Gastroesophageal sphincter (tissue), 4 donors: ENCODE results near the gene RDH16. TPM values are rescaled to one million over a fixed set of nuclear protein-coding genes. Genes with fewer than 3 reads are reported as not detected.
A peak's percentile ranks its signal among the peaks of the same experiment; 100 is the strongest.

ENCODE experiments used
- ATAC-seq: fragments of 150-250 bp; one replicate; pipeline ENCODE4 v1.9.1; 2016; ENCODE audit warnings: mild to moderate bottlenecking, moderate library complexity
- H3K27ac ChIP-seq, 4 donors: fragments of 200-600 bp; sonication (generic) in 3 of 4; 1 replicate in 3 of 4; 2 replicates in 1 of 4; pipeline ENCODE4 v1.5.1; 2016 to 2019
- H3K27me3 ChIP-seq: fragments of 200-600 bp; sonication (generic); one replicate; pipeline ENCODE4 v1.5.1; 2019
- H3K36me3 ChIP-seq, 2 donors: fragments of 200-600 bp; sonication (generic); one replicate each; pipeline ENCODE4 v1.5.1; 2019; ENCODE audit warnings: control low read depth in 1 of 2
- H3K4me1 ChIP-seq, 3 donors: fragments of 200-600 bp; sonication (generic); 1 replicate in 2 of 3; 2 replicates in 1 of 3; pipeline ENCODE4 v1.5.1; 2016 to 2019; ENCODE audit warnings: control low read depth in 2 of 3
- H3K4me3 ChIP-seq, 2 donors: fragments of 200-600 bp; sonication (generic); one replicate each; pipeline ENCODE4 v1.5.1; 2019; ENCODE audit warnings: mild to moderate bottlenecking in 1 of 2, moderate library complexity in 1 of 2
- H3K9me3 ChIP-seq, 3 donors: fragments of 200-600 bp; sonication (generic); one replicate each; pipeline ENCODE4 v1.5.1; 2017 to 2019; ENCODE audit warnings: control low read depth in 2 of 3
- EP300 ChIP-seq: sonication (generic); formaldehyde crosslinking; IDR thresholded peaks from one replicate; pipeline ENCODE4 v1.6.1; 2017; ENCODE audit warnings: antibody characterized with exemption, mild to moderate bottlenecking
- POLR2A ChIP-seq, 2 donors: fragments of 450-650 bp; IDR thresholded peaks; one replicate each; pipeline ENCODE4 v1.6.1; 2017; ENCODE audit warnings: antibody characterized with exemption in 2 of 2, mild to moderate bottlenecking in 2 of 2, moderate library complexity in 1 of 2
- POLR2AphosphoS5 ChIP-seq: sonication (generic); formaldehyde crosslinking; IDR thresholded peaks from one replicate; pipeline ENCODE4 v1.6.1; 2017; ENCODE audit warnings: antibody characterized with exemption
- WGBS, 2 donors: methylation state at CpG; one replicate each; pipeline ENCODE4 v1.1.5; 2018; ENCODE audit warnings: low coverage in 1 of 2; 5-methylcytosine and 5-hydroxymethylcytosine counted together
- total RNA-seq, 4 donors: library from RNA; depleted of rRNA; stranded (reverse); fragments of >200 nt; gene quantifications; one replicate each; pipeline ENCODE4 v1.1.0, GENCODE V29; 2016
- TF ChIP-seq, protein P1 (sequence below), 4 experiments: fragments of 200-600 bp in 2 of 4; fragments of 450-650 bp in 2 of 4; sonication (generic) in 1 of 4; IDR thresholded peaks; one replicate each; pipeline ENCODE4 v1.5.1; 2017 to 2019; ENCODE audit warnings: antibody characterized with exemption in 4 of 4, mild to moderate bottlenecking in 2 of 4, moderate library complexity in 2 of 4

The RDH16 gene
- total RNA-seq, 4 donors from 2014 or later = 0.22 to 0.81 (median 0.27) TPM; not detected in 1

GRCh38 chr12:56935752-56936151 is 21.7 kb downstream of the RDH16 start:
- Histone ChIP-seq H3K4me1 (no peaks in the 10 kb centered on the region), H3K27me3 (no peaks in the 10 kb centered on the region), H3K36me3 (no peaks in the 10 kb centered on the region), H3K4me3 (no peak overlapping the region), H3K27ac (no peak overlapping the region), H3K9me3 (no peaks in the 10 kb centered on the region)
- 90 to 100% methylated on average over 1 to 2 of the region's 2 CpGs for WGBS, 2 donors
- TF ChIP-seq EP300 (no peak), POLR2AphosphoS5 (no peak), POLR2A (IDR thresholded peaks at IDR 0.05) (no peak)
- TF ChIP-seq, protein P1, sequence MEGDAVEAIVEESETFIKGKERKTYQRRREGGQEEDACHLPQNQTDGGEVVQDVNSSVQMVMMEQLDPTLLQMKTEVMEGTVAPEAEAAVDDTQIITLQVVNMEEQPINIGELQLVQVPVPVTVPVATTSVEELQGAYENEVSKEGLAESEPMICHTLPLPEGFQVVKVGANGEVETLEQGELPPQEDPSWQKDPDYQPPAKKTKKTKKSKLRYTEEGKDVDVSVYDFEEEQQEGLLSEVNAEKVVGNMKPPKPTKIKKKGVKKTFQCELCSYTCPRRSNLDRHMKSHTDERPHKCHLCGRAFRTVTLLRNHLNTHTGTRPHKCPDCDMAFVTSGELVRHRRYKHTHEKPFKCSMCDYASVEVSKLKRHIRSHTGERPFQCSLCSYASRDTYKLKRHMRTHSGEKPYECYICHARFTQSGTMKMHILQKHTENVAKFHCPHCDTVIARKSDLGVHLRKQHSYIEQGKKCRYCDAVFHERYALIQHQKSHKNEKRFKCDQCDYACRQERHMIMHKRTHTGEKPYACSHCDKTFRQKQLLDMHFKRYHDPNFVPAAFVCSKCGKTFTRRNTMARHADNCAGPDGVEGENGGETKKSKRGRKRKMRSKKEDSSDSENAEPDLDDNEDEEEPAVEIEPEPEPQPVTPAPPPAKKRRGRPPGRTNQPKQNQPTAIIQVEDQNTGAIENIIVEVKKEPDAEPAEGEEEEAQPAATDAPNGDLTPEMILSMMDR (IDR thresholded peaks at IDR 0.05) = no peak
- ATAC-seq = no peak

DNA sequence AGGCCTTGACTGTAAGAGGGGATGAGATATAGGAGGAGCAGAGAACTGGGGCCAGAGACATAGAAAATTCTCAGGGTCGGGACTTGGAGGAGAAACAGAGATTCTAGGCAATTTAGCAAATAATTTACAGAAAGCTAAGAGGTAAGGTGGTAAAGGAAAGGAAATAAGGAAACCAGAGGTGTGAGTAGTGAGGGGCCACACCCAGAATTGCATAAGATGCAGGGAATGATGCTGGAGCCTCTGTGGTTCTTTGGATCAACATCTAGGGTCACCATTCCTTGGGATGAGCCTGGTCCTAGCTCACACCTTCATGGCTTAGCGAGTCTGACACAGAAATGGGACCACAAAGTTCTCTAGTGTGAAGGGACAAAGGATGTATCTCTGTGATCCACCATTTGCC is 22.3 kb downstream of the RDH16 start:
- ATAC-seq = no peak
- H3K9me3 ChIP-seq = no peaks in the 10 kb centered on the region
- no peaks in the 10 kb centered on the region for H3K27me3 ChIP-seq
- 77% methylated on average over 2 of the region's 2 CpGs; no CpG with 5 or more reads in 1 of the 2 donors for WGBS, 2 donors
- no peak overlapping the region for H3K27ac ChIP-seq
- no peaks in the 10 kb centered on the region for H3K36me3 ChIP-seq
- TF ChIP-seq, protein P1 (IDR thresholded peaks at IDR 0.05) = no peak
- H3K4me3 ChIP-seq = no peak overlapping the region
- no peaks in the 10 kb centered on the region for H3K4me1 ChIP-seq

DNA sequence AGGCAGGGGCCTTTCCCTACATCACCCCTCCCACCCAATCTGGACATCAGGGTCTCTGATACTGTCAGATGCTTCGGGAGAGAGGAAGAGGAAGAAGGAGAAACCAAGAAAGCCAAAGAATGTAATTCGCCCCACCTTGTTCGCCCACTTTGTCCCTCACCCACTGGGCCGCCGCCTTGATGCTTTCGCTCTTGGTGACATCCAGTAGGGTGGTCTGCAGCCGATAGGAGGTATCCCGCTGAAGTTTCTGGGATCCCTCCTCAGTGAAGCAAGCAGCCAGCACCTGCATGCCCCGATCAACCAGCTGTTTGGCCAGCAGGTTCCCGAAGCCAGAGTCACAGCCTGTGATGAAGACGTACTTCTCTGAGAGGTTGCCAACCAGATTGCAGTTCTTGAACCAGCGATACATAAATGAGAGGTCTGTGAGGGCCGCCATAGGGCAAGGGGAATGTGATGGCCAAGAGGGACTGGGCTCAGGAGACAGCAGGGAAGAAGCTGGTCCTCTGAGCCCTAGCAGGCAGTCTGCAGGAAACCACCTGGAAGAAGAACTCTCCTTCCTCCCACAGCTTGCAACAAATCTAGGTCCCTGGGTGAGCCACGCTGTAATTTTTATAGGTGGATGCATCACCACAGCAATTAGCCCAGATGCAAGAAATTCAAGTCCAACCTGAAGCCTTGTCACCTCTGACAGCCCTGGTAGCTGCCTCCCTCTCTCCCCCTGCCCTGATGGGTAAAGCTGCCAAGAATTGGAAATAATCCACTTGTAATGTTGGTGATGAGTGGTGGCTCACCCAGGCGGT is 23.4 kb downstream of the RDH16 start, which contains the start of gene SDR9C7:
Gene SDR9C7, minus strand, starts transcription at position 583 of the 800 bp plus-strand sequence. Its CDS starts 147 bp downstream, at position 436.
- 75 to 93% methylated on average over 4 to 7 of the region's 15 CpGs for WGBS, 2 donors
- H3K4me3 ChIP-seq = no peak within 1 kb of the TSS
- ATAC-seq = no peak

GRCh38 chr12:56932867-56933266 is 24.5 kb downstream of the RDH16 start:
- no peaks in the 10 kb centered on the region for H3K4me1 ChIP-seq
- WGBS, 2 donors = 67 to 100% methylated on average over 1 of the region's 1 CpG
- H3K4me3 ChIP-seq = no peak overlapping the region
- peak; percentile 79 for ATAC-seq
- H3K36me3 ChIP-seq = no peaks in the 10 kb centered on the region
- TF ChIP-seq, protein P1 (IDR thresholded peaks at IDR 0.05) = no peak
- TF ChIP-seq EP300 (no peak), POLR2AphosphoS5 (no peak), POLR2A (IDR thresholded peaks at IDR 0.05) (no peak)
- H3K9me3 ChIP-seq = no peaks in the 10 kb centered on the region
- no peak overlapping the region for H3K27ac ChIP-seq
- no peaks in the 10 kb centered on the region for H3K27me3 ChIP-seq

More for the DNA sequence above, 23.4 kb downstream of the RDH16 start, which contains the start of gene SDR9C7:
- no peaks in the 10 kb centered on the region for H3K9me3 ChIP-seq
- TF ChIP-seq, protein P1 (IDR thresholded peaks at IDR 0.05) = no peak
- TF ChIP-seq POLR2A (IDR thresholded peaks at IDR 0.05) = no peak
- no peak for TF ChIP-seq EP300
- TF ChIP-seq POLR2AphosphoS5 = no peak
- H3K4me1 ChIP-seq = no peaks in the 10 kb centered on the region
- H3K27ac ChIP-seq = no peak within 1 kb of the TSS
- no peaks in the 10 kb centered on the region for H3K27me3 ChIP-seq
- H3K36me3 ChIP-seq = no peaks in the 10 kb centered on the region

- TF ChIP-seq POLR2AphosphoS5 (no peak), EP300 (no peak), POLR2A (IDR thresholded peaks at IDR 0.05) (no peak)
- TF ChIP-seq, protein P1 (IDR thresholded peaks at IDR 0.05) = no peak
- no peak overlapping the region for H3K4me3 ChIP-seq
- H3K27me3 ChIP-seq = no peaks in the 10 kb centered on the region
- no peaks in the 10 kb centered on the region for H3K36me3 ChIP-seq
- 63 to 78% methylated on average over 2 to 5 of the region's 5 CpGs for WGBS, 2 donors
- no peaks in the 10 kb centered on the region for H3K9me3 ChIP-seq
- H3K4me1 ChIP-seq = no peaks in the 10 kb centered on the region
- ATAC-seq = no peak
- no peak overlapping the region for H3K27ac ChIP-seq
Observed at GRCh38 chr12:56932146-56932545, 25.3 kb downstream of the RDH16 start.
